HL-60 (cell line): ENCODE measurements around the gene EXTL1.

Source experiments
- POLR2AphosphoS5 ChIP-seq: IDR thresholded peaks from 2 replicates; pipeline ENCODE4 v1.6.1; 2012; ENCODE audit warnings: low read depth
- TF ChIP-seq, protein P1 (sequence below): IDR thresholded peaks from one replicate; pipeline ENCODE4 v1.5.1; 2011; ENCODE audit warnings: low read length, control low read depth, inconsistent platforms; ENCODE audit not compliant: insufficient read depth
- TF ChIP-seq, protein P2 (sequence below): IDR thresholded peaks from 2 replicates; pipeline ENCODE4 v1.6.1; 2012; ENCODE audit warnings: low read depth; ENCODE audit not compliant: insufficient replicate concordance

DNA sequence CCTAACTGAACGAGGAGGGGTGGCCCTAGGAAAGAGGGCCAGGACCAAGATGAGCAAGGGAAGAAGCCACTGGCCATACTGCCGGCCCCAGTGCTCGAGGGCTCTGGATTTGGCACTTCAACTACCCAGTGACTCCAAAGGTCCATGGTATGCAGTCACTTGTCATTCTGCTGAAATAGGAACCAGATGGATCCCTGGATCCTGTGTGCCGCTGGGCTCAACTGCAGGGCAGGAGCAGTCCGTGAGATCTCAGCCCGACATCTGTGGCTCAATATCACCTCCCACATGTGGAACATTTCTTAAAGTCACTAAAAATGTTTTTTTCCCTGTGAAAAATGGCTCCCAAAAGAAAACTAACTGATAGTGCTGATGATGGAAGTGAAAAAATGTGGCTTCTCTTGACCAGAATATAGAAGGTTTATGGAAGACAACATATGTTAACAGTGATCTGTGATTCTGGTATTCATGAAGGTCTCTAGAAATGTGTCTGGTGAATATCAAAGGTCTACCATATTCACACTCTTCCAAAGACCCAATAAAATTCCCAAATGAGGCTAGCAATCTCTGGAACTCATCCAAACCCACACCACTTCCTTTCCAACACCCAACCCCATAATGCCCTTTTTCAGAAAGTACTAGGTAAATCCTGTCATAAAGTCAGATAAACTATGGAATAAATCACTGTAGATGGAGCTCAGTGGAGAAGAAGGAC lies 47.8 kb upstream of the EXTL1 start:
- TF ChIP-seq, protein P1, sequence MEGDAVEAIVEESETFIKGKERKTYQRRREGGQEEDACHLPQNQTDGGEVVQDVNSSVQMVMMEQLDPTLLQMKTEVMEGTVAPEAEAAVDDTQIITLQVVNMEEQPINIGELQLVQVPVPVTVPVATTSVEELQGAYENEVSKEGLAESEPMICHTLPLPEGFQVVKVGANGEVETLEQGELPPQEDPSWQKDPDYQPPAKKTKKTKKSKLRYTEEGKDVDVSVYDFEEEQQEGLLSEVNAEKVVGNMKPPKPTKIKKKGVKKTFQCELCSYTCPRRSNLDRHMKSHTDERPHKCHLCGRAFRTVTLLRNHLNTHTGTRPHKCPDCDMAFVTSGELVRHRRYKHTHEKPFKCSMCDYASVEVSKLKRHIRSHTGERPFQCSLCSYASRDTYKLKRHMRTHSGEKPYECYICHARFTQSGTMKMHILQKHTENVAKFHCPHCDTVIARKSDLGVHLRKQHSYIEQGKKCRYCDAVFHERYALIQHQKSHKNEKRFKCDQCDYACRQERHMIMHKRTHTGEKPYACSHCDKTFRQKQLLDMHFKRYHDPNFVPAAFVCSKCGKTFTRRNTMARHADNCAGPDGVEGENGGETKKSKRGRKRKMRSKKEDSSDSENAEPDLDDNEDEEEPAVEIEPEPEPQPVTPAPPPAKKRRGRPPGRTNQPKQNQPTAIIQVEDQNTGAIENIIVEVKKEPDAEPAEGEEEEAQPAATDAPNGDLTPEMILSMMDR, result no peak
- TF ChIP-seq, protein P2, sequence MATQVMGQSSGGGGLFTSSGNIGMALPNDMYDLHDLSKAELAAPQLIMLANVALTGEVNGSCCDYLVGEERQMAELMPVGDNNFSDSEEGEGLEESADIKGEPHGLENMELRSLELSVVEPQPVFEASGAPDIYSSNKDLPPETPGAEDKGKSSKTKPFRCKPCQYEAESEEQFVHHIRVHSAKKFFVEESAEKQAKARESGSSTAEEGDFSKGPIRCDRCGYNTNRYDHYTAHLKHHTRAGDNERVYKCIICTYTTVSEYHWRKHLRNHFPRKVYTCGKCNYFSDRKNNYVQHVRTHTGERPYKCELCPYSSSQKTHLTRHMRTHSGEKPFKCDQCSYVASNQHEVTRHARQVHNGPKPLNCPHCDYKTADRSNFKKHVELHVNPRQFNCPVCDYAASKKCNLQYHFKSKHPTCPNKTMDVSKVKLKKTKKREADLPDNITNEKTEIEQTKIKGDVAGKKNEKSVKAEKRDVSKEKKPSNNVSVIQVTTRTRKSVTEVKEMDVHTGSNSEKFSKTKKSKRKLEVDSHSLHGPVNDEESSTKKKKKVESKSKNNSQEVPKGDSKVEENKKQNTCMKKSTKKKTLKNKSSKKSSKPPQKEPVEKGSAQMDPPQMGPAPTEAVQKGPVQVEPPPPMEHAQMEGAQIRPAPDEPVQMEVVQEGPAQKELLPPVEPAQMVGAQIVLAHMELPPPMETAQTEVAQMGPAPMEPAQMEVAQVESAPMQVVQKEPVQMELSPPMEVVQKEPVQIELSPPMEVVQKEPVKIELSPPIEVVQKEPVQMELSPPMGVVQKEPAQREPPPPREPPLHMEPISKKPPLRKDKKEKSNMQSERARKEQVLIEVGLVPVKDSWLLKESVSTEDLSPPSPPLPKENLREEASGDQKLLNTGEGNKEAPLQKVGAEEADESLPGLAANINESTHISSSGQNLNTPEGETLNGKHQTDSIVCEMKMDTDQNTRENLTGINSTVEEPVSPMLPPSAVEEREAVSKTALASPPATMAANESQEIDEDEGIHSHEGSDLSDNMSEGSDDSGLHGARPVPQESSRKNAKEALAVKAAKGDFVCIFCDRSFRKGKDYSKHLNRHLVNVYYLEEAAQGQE, result no peak
- no peak for TF ChIP-seq POLR2AphosphoS5
